NB4 (cell line): ENCODE results near the gene ALDH3B2.

Experiments used
- CTCF ChIP-seq: IDR thresholded peaks from one replicate; pipeline ENCODE4 v1.5.1; 2012; ENCODE audit warnings: low read depth, low read length
- MAX ChIP-seq: IDR thresholded peaks from 2 replicates; pipeline ENCODE4 v1.6.1; 2011; ENCODE audit warnings: low read depth, low read length
- POLR2A ChIP-seq: IDR thresholded peaks from 2 replicates; pipeline ENCODE4 v1.6.1; 2011; ENCODE audit warnings: mild to moderate bottlenecking; ENCODE audit not compliant: insufficient read length; ENCODE audit errors: extremely low read depth

- no peak for TF ChIP-seq CTCF
- TF ChIP-seq POLR2A: no peak
- no peak for TF ChIP-seq MAX
Observed at GRCh38 chr11:67617243-67617953, 57.0 kb downstream of the ALDH3B2 start.
